ENCODE data around the gene CDYL.
"Not testable (repeated sequence)": the region's sequence is repeated elsewhere in the genome, so short reads cannot be mapped to it uniquely, and the experiment has no call there.

The CDYL gene

DNA sequence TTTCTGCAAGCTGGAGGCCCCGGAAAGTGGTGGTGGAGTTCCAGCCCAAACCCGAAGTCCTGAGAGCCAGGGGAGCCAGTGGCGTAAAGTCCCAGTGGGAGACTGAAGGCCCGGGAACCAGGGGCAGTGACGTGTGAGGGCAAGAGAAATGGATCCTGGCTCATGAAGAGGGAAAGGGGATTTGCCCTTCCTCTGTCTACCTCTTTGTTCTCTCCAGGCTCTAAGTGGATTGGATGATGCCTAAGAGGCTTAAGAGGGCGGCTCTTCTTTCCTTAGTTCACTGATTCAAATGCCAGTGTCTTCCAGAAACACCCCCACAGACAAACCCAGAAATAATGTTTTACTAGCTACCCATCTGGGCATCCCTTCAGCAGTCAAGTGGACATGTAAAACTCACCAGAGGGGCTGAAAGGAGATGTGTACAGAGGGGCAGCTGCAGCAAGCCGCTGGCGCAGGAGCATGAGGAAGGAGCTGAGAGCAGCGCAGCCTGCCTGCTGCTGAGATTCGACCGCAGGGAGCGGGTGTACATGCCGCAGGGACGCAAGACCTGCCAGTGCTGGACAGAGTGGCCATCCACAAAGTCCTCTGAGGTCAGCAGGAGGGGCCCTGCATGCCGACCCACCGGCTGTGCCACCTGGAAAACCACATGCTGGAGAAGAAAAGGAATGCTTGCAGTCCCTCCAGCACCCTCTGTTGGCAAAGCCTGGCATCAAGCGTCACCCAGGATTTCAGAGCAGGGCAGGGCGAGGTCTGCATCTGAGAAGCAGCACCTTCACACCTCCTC, 29.5 kb downstream of the CDYL start:
- DNase-seq, result no peak

DNA sequence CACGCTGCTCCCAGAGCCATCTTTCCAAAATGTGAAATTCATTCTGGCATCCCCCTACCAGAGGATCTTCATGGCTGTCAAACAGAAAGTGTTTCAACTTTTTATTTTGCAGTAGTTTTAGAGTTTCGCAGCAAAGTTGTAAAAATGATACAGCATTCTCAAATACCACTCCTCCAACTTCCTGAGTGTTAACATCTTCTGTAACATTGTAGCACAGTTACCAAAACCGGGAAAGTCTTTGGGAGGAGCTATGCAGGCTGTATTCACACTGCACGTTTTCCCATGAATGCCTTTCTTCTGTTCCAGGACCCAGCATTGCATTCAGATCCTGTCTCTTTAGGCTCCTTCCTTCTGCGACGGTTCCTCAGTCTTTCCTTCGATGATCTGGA, 30.1 kb downstream of the CDYL start:
- no peak for DNase-seq

DNA sequence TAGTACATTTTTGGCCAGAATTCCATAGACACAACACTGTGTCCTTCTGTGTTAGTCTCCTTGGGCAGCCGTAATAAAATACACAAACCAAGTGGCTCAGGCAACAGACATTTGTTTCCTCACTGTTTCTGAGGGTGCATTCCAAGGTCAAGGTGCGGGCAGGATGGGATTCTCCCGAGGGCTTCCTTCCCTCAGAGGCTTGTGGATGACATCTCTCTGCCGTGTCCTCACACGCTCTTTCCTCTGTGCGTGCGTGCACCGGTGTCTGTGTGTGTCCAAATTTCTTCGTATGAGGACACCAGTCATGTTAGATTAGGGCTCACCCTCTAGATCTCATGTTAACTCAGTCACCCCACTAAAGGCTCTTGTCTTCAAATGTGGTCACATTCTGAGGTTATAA, 30.6 kb downstream of the CDYL start:
- no peak for DNase-seq

DNA sequence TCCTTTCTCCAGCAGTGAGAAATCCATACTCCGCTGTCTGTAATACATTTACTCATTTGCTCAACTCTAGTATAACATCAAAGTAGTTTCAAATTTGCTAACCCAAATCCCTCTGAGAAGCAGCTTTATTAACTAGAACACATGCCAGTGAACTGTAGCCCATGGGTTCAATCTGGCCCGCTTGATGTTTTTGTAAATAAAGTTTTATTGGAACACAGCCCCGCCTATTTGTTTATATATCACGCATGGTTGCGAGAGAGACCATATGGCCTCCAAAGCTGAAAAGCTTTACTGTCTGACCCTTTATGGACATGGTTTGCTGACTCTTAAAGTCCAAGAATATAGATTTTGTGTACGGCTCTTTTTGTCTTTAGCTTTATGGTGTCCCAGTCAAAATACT, 32.2 kb downstream of the CDYL start:
- DNase-seq, result no peak

DNA sequence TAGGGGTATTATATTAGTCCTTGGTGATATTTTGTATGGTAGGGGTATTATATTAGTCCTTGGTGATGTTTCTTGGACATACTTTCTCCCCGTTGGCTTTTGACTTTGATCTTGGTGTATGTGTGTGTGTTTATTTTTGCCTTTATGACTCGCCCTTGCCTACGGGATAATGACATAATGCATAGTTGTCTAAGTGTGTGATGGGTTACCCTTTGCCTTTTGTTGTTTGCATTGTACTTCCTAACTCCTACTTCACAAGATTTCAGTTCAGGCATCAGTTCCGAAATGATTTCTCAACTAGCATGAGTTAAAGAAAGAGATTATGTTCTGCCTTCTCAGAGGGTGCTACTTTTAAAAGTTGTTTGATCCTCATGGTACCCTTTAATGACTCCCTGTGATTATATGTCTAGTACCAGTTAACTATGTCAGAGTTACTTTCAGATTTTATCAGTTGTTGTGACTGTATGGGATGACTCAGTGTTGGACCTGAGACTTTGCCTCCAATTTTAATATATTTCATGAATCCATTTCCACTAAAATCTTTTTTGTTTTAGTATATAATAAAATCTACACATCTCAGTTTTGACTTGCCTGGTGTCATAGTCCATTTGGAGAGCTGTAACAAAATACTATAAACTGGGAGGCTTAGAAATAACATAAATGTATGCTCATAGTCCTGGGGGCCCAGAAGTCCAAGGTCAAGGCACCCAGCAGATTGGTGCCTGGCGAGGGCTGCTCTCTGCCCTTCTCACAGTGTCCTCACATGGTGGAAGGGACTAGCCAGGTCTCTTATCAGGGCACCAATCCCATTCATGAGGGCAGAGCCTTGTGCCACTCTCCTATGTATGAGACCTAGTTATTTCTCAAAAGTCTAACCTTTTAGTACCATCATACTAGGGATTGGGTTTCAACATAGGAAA, 34.1 kb downstream of the CDYL start:
- DNase-seq, result no peak

DNA sequence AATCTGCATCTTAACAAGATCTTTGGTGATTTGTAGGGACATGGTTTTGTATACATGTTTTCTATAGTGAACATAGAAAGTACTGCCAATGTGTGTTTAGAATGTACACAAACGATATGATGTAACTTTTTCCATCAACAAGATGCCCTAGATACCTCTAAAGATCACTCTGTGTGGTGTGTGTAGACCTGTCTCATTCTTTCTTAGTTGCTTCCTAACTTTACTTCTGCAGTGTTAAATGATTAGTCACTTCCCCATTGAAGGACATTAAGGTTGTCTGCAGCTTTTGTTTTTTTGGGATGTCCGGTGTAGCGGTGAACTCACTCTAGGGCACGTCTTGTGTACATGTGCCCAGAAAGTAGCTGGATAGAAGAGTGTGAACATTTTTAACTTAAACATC, 35.9 kb downstream of the CDYL start:
- no peak for DNase-seq

DNA sequence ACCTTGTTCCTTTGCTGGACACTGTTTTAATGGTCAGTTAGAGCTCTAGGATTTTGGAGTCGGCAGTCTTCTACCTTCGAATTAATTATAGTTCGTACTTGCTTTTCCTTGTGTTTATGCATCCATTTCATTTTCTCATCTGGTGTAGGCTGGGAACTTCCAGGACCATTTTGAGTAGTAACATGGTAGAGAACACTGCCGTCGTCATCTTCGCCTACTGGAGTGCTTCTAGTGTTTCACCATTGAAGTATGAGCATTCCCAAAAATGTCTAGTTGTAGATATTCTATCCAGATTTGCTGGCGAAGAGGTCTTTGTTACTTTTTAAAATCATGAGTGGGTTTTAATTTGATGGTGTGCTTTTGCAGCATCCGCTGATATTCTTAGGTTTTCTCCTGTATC, 36.9 kb downstream of the CDYL start:
- DNase-seq, result no peak

DNA sequence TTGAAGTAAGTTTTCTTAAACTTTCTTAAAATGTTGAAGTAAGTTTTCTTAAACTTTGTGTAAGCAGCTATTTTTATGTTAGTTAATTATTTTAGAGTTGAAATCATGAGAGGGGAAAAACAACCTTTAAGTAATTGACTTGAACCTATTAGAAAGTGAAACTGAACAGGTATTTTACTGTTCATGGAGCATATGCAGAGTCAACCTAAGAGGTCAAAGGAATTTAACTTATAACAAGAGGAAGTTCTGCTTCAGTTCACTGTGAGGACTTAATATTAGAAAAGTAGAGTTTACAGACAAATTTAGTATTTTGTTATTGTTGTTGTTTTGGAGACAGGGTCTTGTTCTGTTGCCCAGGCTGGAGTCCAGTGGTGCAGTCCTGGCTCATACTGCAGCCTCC, 38.0 kb downstream of the CDYL start:
- DNase-seq, result no peak

DNA sequence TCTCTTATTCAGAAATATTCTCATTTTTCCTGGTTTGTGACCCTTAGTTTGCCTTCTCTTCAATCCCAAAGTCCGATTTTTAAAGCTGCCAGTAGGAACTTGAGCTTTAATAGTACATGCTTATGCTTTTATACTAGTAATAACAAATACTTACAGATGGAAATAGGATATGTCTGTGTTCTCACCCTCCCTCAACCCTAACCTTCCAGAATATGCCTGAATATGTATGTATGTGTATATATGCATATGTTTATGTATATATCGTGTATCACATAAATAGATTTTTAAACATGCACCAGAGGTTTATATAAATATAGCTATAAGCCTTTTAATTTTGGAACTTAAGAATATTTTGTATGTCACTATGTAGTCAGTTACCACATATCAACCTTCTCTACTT, 38.8 kb downstream of the CDYL start:
- no peak for DNase-seq

DNA sequence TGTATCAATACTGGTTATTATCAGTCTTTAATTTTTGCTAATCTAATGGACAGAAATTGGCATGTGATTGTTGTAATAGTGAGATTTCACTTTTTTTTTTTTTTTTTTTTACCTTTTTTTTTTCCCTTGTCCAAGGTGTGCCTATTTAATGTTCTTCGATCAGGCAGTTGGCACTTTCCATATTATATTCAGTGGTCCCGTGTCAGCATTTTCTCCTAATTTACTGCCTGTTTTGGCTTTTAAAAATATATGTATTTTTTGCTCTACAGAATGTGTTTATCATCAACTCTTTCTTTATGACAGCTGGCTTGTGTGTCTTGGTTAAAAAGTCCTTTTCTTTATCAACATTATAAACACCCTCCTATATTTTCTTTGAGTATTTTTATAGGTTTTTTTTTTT, 39.4 kb downstream of the CDYL start:
- no peak for DNase-seq

DNA sequence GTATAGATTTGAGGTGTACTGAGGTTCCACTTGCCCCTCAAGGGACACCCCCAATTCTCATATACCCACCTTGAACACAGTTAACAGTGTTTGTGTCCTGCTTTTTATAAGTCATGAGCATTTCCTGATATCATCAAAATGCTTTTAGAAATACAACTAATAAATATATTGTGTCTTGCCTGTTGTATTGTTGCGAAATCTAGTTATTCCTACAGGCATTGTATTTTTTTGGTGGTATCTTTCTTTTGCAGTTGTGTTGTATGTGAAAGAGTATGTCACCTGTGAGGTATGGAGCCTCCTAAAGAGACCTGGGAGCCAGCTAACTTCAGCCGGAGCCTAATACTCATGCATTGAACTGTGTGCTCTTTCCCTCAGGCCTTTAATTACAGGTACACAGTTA, 40.7 kb downstream of the CDYL start:
- DNase-seq, result no peak

DNA sequence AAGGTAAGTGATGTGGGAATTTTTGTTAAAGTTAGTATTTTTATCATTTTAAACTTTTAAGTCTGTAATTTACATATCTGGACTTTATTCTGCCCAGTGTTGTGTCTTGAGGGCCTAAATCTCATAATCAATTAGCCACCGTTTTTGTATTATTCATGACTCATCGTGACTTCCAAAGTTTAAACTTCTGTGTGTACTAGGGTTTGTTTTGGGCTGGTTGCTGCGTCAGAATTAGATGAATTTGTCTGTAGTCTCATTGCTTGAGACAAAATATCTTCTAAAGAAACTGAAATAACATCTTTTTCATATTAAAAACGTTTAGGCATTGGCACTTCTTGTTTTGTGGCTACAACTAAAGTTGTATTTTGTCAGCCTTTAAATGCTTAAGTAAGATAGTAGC, 41.3 kb downstream of the CDYL start:
- DNase-seq, result no peak

DNA sequence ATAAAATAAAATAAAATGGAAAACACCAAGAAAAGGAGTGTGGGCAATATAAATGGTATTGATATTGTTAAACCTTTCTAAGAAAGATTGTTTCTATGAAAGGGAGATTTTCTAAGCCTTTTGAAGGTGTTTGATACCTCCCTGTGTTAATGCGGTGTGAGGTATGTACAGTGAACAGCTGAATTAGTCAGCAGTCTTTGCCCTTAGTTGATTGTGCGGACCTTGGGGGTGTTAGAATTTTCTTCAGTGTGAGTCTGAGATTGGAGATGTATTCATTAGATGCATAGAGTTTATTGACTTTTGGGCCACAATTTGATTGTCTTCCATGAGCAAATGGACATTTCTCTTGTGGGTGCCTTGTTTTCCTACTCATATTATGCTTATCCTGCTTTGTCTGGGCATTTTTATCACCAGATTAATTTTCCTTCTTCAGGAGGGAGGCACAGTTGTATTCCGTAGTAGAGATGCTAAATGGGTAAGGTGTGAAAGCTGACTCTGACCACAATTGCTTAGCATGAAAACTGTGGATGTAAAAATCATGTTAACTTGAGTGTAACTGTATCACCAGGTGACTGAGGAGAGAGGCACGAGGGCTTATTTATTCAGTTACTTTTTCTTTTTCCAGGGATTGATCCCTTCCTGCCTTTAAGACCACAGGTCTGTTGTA, 42.2 kb downstream of the CDYL start:
- DNase-seq, result no peak

DNA sequence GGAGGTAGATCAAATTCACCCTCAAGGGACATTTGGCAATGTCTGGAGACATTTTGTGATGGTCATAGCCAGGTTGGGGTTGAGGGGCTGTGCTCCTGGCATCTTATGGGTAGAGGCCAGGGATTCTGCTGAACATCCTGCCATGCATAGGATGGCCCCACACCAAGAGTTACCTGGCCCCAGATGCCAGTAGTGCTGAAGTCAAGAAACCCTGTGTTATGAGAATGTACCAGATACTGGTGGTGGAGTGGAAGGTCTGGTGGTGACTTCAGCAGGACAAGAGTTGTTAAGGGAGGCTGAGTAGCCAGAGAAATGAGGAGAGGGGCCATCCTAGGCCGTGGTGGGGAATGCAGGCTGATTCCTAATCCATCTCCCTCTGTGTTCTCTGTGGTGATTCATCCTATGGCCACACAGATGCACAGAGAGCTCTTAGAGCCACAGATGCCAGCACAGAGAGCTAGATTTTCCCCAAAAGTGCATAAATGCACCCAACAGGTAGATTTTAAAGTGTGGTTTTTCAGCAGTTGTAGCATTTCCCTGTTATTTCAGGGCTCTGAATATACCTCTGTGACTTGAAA, 43.6 kb downstream of the CDYL start:
- no peak for DNase-seq

DNA sequence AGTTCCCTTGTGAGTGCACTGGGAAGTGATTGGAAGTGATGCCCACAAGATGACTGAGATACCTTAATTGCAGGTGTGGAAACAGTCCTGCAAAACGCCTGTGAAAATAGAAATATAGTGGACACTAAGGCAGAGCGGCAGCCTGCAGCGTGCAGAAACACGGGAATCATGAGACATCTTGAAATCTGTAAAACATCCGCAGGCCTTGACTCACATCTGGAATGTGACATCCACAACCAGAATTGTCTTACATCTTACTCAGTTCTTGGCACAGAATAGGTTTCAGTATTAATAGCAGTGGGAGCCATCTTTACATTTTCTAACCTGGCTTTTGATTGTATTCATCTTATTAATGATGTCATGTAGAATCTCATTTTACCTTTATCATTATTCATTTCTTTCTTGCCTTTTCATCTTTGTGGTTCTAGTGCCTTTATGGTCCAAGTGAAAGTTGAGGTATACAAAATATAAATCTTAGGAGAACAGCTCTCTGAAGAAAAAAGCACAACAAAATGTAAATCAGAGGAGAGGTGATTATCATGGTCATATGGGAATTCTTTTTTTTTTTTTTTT, 44.6 kb downstream of the CDYL start:
- no peak for DNase-seq

DNA sequence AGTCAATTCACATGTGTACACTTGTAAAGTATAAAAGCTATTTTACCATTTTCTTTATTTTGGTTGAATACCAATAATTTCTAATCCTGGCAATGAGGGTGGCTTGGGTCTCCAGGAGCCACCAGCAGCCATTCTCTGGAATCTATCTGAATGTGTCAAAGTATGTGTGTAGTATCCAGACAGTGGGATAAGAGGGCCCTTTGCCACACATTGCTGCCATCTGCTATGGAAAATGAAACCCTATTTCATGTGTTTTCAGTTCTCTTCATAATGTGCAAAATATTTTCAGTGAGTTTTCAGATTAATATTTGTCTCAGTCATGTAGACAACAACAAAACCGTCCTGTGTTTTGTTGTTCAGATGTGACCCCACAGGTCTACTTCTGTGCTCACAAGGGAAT, 46.3 kb downstream of the CDYL start:
- no peak for DNase-seq

DNA sequence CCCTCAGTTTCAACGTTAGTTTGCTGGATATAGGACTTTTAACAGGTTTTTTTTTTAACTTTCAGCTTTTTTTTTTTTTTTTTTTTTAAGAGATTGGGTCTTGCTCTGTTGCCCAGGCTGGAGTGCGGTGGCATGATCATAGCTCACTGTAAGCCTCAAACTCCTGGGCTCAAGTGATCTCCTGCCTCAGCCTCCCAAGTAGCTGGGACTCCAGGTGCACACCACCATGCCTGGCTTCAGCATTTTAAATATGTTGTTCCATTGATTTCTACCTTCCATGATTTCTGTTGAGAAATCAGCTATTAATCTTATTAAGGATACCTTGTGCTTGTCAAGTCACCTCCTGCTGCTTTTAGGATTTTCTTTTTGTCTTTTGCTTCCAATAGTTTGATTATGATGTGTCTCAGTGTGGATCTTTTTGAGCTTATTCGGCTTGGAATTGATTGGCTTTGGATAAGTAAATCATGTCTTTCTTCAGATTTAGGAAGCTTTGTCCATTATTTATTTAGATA, 52.0 kb downstream of the CDYL start:
- no peak for DNase-seq

DNA sequence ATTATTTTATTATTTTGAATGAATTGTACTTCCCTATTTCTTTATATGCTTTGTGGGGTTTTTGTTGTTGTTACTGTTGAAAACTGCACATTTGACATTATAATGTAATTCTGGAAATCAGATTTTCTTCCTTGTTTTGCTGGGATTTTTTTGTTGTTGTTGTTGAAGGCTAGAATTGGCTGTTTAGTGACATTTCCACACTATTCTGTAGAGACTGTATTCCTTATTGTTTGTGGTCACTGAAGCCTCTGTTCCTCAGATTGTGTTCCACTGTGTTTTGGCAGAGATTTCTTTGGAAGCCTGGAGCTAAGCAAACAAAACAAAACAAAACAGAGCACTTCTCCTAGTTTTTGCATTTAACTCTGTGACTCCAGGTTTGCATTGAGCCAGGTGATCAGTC, 52.9 kb downstream of the CDYL start:
- DNase-seq, result no peak

DNA sequence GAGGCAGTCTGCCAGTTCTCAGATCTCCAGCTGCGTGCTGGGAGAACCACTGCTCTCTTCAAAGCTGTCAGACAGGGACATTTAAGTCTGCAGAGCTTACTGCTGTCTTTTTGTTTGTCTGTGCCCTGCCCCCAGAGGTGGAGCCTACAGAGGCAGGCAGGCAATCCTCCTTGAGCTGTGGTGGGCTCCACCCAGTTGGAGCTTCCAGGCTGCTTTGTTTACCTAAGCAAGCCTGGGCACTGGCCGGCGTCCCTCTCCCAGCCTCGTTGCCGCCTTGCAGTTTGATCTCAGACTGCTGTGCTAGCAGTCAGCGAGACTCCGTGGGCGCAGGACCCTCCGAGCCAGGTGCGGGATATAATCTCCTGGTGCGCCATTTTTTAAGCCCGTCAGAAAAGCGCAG, 59.3 kb downstream of the CDYL start:
- not testable (repeated sequence) for DNase-seq

DNA sequence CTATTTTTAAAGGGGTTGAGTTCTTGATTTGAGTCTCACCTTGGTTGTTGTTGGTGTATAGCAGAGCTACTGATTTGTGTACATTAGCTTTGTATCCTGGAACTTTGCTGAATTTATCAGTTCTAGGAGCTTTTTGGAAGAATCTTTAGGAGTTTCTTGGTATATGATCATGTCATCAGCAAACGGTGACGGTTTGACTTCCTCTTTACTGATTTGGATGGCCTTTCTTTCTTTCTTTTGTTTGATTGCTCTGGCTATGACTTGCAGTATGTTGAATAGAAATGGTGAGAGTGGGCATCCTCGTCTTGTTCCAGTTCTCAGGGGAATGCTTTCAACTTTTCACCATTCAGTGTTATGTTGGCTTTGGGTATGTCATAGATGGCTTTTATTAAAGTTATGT, 64.0 kb downstream of the CDYL start:
- no peak for DNase-seq

DNA sequence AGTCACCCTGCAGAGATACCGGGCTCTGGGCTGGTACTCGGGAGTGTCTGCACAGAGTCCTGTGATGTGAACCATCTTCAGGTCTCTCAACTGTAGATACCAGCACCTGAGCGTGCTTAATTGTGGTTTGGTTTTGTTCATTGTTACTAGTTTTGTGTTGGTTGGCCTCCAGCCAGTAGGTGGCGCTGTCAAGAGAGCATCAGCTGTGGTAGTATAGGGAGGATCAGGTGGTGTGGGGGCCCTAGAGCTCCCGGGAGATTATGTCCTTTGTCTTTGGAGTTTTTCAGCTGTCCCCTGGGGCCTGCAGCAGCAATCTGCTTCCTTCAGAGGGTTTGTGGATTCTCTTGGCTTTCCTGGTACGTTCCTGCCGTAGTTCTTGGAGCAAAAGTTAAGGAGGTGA, 67.9 kb downstream of the CDYL start:
- no peak for DNase-seq

DNA sequence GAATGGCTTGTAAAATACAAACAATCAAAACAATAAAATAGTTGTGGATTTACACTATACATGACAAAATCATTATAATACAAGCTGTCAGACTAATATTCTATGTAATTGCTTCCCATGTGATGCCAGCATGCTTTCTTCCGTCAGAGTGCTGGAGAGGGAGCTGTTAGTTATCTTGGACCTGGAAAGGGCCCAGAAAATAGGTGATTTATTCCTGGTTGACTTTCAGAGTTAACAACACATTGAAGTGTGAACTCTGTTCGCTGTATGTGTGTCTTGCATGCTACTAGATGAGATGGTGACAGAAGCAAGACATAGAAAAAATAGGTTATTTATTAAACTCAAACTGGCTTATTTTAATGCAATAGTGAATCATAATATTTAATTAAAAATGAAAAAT, 70.2 kb downstream of the CDYL start:
- DNase-seq, result no peak

Measured in effector CD4-positive, alpha-beta T cell (primary cell).